ENCODE data around the gene BMP7. TPM values are rescaled to one million over a fixed set of nuclear protein-coding genes. Genes with fewer than 3 reads are reported as not detected.

The BMP7 gene
- total and polyA plus RNA-seq, 12 donors: 0.72 to 19.2 (median 4.1) TPM

- H3K27ac ChIP-seq: no peak overlapping the region
- no peaks in the 10 kb centered on the region for H3K9me3 ChIP-seq
- H3K27me3 ChIP-seq: peaks cover 0 to 21% (median 0%) of the 10 kb centered on the region in 7 donors
- H3K4me3 ChIP-seq: no peak overlapping the region
- intact Hi-C loops (cut with DNase I): no loop called here
- TF ChIP-seq CTCF (IDR thresholded peaks at IDR 0.05): no peak
- WGBS, 2 donors: 86 to 95% methylated on average over 4 of the region's 4 CpGs
- ATAC-seq: no peak
- DNase-seq: no peak
- H3K4me1 ChIP-seq: no peaks in the 10 kb centered on the region
- H3K36me3 ChIP-seq: no peaks in the 10 kb centered on the region
These were observed 32.0 kb upstream of the BMP7 start for GRCh38 chr20:57298457-57298856.

GRCh38 chr20:57294550-57294949 is 28.1 kb upstream of the BMP7 start:
- no peak for ATAC-seq
- no peak overlapping the region for H3K27ac ChIP-seq
- intact Hi-C loops (cut with DNase I): no loop called here
- no peak overlapping the region for H3K4me3 ChIP-seq
- DNase-seq: no peak
- peaks cover 0 to 45% (median 24%) of the 10 kb centered on the region in 7 donors for H3K27me3 ChIP-seq
- 42 to 44% methylated on average over 3 of the region's 3 CpGs for WGBS, 2 donors
- no peaks in the 10 kb centered on the region for H3K36me3 ChIP-seq
- H3K4me1 ChIP-seq: no peaks in the 10 kb centered on the region
- TF ChIP-seq CTCF (IDR thresholded peaks at IDR 0.05): no peak
- no peaks in the 10 kb centered on the region for H3K9me3 ChIP-seq

GRCh38 chr20:57293995-57294394 is 27.6 kb upstream of the BMP7 start:
- Histone ChIP-seq H3K4me1 (no peaks in the 10 kb centered on the region), H3K27me3 (peaks cover 0 to 50% (median 24%) of the 10 kb centered on the region in 7 donors), H3K4me3 (no peak overlapping the region), H3K9me3 (no peaks in the 10 kb centered on the region), H3K36me3 (no peaks in the 10 kb centered on the region), H3K27ac (no peak overlapping the region)
- WGBS, 2 donors: 73 to 79% methylated on average over 7 of the region's 7 CpGs
- TF ChIP-seq CTCF (IDR thresholded peaks at IDR 0.05): no peak
- DNase-seq (no peak), ATAC-seq (no peak)
- intact Hi-C loops (cut with DNase I): no loop called here

- Histone ChIP-seq H3K27me3 (peaks cover 0 to 60% (median 36%) of the 10 kb centered on the region in 7 donors), H3K4me1 (no peaks in the 10 kb centered on the region), H3K36me3 (no peaks in the 10 kb centered on the region), H3K4me3 (no peak overlapping the region), H3K9me3 (no peaks in the 10 kb centered on the region), H3K27ac (no peak overlapping the region)
- intact Hi-C loops (cut with DNase I): no loop called here
- DNase-seq: no peak
- no peak for TF ChIP-seq CTCF (IDR thresholded peaks at IDR 0.05)
- 66 to 83% methylated on average over 2 of the region's 2 CpGs for WGBS, 2 donors
- ATAC-seq: no peak
These were observed 26.2 kb upstream of the BMP7 start for GRCh38 chr20:57292611-57293010.
